HG03460 (cell line): ENCODE measurements around the gene HEATR9.

ENCODE experiments used
- ATAC-seq: cut with Tn5 transposase; IDR thresholded peaks from one replicate; pipeline ENCODE4 v1.9.1; 2021; ENCODE audit not compliant: unreplicated experiment

Gene HEATR9

GRCh38 chr17:35895636-35896587 is 27.2 kb upstream of the HEATR9 start:
- no peak for ATAC-seq

DNA sequence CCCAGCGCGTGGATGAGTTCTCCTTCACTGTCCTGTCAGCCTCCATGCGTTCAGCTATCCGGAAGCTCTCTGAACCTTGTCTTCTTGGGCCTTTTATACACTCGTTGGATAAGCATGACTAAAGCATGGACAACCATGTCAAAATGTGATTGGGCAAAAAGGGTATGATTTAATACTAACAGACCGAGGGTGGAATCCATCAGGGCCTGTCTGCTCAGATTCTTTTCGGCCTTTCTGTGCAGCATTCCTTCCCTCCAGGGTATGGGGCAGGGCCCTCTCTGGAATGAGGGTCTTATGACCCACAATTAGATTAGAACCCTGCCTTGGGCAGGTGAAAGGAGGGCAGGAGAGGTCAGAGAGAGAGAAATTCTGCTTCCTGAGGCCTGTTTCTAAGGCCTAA is 25.5 kb upstream of the HEATR9 start:
- ATAC-seq = no peak

- no peak for ATAC-seq
These were observed 25.1 kb upstream of the HEATR9 start for GRCh38 chr17:35893751-35894150.

- ATAC-seq = no peak
These were observed 23.7 kb upstream of the HEATR9 start for GRCh38 chr17:35892091-35893035.

GRCh38 chr17:35891269-35891668 is 22.6 kb upstream of the HEATR9 start:
- ATAC-seq = no peak

GRCh38 chr17:35890774-35891155 is 22.1 kb upstream of the HEATR9 start:
- no peak for ATAC-seq

DNA sequence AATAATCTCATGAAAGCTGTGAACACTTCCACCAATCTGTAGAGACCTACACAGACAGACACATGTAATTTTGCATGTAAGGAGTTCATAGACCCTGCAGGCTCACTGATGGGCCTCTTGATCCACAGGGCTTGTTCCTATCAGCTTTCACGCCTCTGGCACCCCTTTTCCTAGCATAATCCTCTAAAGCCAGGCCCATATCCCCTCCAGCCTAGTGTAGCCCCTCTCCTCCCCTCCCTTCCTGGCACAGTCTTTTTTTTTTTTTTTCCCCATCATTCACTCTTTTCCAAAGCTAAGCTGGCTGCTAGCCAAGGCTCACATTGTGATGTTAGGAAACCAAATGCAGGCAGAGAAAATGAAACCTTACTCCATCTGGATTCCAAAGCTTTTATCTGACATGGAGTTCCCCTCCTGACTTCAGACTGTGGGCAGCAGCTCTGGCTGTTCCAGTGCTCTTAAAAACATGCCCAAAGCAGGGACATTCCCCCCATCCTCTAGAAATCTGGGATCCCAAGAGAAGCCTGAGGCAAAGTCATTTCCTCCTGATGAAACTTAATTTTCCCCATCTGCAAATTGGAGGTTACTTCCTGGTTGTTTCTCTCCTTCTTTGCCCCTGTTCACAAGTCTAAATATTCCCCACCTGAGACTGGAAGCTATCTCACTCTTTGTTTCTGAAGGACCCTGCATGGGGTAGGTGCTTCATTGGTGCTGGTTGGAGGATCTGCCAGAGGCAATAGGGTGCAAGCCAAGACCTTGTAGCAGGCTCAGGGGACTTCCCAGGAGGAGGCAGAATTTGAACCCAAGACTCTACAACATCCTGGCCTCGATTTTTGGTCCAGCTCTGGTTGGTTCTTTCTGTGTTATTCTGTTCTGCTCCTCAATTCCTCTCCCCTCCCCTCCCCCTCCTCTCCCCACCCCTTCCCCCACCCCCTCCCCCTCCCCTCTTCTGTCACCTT is 21.4 kb upstream of the HEATR9 start:
- no peak for ATAC-seq

GRCh38 chr17:35889241-35889640 is 20.6 kb upstream of the HEATR9 start:
- ATAC-seq = no peak

DNA sequence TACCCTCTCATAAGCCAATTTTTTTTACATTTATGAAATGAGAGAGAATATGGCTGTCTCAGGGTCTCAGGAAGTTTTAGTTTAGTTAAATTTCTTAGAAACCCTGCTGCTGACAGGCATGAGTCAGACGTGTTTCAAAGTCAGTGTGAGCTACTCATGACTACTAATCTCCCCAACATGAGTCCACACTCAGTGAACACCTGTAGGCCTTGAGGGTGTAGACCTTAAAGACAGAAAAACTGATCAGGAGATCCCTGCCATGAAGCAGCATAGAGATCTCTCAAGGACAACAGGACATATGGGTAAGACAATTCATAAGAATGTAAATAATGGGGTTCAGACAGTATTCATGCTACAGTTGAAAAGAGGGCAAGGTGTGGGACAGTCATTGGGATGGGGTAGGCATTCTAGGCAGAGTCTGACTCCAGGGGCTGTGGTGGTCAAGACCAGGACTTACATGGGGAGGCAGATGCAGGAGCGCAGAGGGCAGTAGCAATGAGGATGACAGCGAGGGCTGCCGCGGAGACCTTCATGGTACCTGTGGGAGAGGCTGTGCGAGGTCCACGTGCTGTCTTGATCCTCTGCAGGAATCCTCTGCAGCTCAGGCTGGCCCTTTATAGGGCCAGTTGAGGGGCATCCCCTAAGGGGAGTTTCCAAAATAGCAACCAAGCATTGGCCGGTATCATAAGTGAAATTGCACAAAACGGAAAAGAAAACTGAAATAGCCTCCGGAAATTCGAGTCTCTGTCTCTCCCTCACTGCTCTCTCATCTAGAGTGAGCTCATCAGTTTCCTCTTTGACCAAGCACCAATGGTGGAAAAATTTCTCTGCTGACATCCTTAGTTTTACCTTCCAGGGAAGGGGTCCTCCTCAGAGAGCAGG is 11.3 kb upstream of the HEATR9 start, which contains the start of gene CCL5:
CCL5 (minus strand) TSS at position 588 of the 882 bp plus-strand sequence.
- peak; percentile 86 for ATAC-seq

- no peak for ATAC-seq
These were observed 9.7 kb upstream of the HEATR9 start for GRCh38 chr17:35878361-35878760.

- no peak for ATAC-seq
These were observed 8.8 kb upstream of the HEATR9 start for GRCh38 chr17:35877345-35878029.

- no peak for ATAC-seq
These were observed 7.8 kb upstream of the HEATR9 start for GRCh38 chr17:35876534-35876933.

- no peak for ATAC-seq
These were observed 7.1 kb upstream of the HEATR9 start for GRCh38 chr17:35875800-35876139.

GRCh38 chr17:35875072-35875799 is 6.5 kb upstream of the HEATR9 start:
- ATAC-seq = no peak

DNA sequence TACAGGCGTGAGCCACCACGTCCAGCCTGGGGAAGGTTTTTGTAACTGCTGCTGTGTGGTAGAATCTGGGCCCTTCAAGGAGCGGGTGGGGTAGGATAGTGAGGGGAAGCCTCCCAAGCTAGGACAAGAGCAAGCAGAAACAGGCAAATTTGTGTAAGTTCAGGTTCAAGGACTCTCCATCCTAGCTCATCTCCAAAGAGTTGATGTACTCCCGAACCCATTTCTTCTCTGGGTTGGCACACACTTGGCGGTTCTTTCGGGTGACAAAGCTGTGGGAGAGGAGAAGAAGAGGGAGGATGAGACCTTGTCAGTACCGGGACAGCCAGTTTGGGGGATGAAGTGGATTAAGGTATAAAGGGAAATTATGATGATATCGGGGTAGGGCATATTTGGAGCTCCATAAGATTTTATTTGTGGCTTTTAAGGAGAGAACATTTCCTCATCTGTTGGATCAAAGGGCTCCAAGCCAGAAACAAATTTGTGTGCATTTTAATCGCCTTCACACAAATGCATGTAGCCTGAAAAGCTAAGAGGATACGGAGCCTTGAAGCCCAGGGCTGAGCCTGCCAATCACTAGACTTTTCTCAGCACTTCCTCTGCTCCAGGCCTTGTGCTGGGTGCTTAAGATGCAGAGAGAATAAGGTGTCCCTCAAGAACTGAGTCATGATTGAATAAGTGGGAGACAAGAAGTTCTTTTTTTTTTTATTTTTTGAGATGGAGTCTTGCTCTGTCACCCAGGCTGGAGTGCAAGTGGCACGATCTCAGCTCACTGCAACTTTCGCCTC is 3.7 kb upstream of the HEATR9 start:
- no peak for ATAC-seq

- ATAC-seq = no peak
These were observed 2.5 kb upstream of the HEATR9 start for GRCh38 chr17:35870906-35871819.

DNA sequence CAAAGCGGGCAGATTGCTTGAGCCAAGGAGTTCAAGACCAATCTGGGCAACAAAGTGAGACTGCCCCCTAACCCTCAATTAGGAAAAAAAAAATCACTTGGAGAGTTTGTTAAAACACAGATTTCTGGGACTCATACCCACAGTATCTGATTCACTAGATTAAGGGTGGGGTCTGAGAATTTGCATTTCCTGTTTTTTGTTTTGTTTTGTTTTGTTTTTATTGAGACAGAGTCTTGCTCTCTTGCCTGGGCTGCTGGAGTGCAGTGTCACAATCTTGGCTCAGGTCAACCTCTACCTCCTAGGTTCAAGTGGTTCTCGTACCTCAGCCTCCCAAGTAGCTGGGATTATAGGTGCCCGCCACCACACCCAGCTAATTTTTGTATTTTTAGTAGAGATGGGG is 1.1 kb downstream of the HEATR9 start:
- ATAC-seq = no peak
